ENCODE measurements around the gene CHCHD10.

- TF ChIP-seq CTCF (IDR thresholded peaks at IDR 0.05) (no peak), POLR2AphosphoS5 (IDR thresholded peaks at IDR 0.05) (no peak), POLR2A (IDR thresholded peaks at IDR 0.05) (no peak)
These were observed 11.3 kb upstream of the CHCHD10 start for GRCh38 chr22:23779083-23779482.
